ENCODE data around the gene SBF1.

The SBF1 gene

DNA sequence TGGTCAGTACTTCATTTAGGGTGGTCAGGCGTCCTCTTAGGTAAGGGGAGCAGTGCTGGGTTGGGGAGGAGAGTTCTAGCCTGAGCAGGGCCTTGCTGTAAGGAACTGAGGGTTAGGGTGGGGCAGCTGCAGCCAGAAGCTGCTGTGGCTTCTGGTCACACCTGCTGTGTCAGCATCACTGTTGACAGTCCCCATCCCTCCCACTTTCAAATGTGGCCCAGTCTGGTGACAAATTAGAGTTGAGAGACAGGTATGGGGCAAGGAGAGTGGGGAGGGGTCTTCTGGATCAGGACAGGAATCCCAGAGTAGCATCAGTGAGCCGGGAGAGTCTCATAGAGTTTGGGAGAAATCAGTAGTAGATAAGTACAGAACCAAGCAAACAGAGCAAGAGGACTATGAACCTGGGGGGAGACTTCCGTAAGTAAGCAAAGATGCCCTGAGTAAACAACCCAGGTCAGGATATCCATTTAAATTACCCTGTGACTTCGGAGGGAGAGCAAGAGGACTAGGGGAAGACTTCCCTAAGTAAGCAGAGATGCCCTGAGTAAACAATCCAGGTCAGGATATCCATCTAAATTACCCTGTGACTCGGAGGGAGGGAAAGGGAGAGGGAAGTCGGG lies 78.0 kb downstream of the SBF1 start:
- no peak for DNase-seq

All from NCI-H2029 treated with DMSO at 0.1 percent for 48 hours (cell line).